ENCODE data around the gene RASSF4.

RASSF4 gene

GRCh38 chr10:44959247-44960087, at the start of gene RASSF4:
RASSF4 (plus strand) TSS chr10:44959802; CDS start chr10:44970203, 10,401 bp downstream.
- peak; percentile 93 for DNase-seq

- DNase-seq = no peak
Measured at GRCh38 chr10:44909910-44910309, 49.7 kb upstream of the RASSF4 start.

GRCh38 chr10:44910602-44911001, 49.0 kb upstream of the RASSF4 start:
- DNase-seq = no peak

GRCh38 chr10:44911081-44911540, 48.5 kb upstream of the RASSF4 start, which contains the start of gene TMEM72:
TMEM72 (plus strand) TSS chr10:44911337; CDS start chr10:44911513, 176 bp downstream.
- peak; percentile 84 for DNase-seq

GRCh38 chr10:44911951-44912350, 47.7 kb upstream of the RASSF4 start:
- DNase-seq = no peak

- peak; percentile 96 for DNase-seq
Measured at GRCh38 chr10:44913350-44914081, 46.1 kb upstream of the RASSF4 start.

- no peak for DNase-seq
Measured at GRCh38 chr10:44914891-44915290, 44.7 kb upstream of the RASSF4 start.

DNA sequence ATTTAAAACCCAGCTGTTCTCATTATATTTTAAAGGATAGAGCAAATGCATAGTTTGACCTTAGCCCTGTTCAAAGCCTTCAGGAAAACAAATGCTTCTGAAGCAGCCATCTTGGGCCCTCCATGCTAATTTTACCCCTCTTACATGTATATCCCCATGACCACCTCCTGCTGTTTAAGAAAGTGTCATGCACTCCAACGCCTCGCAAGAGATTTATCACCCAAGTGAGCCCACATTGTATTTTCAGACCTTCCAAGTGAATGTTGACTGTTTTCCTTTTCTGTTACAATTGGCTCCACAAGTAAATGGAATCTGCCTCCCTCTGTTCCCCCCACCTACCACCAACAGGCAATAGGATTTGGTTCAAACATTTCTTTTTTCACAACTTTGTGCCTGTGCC, 43.2 kb upstream of the RASSF4 start:
- DNase-seq = no peak

- no peak for DNase-seq
Measured at GRCh38 chr10:44917848-44918247, 41.8 kb upstream of the RASSF4 start.

DNA sequence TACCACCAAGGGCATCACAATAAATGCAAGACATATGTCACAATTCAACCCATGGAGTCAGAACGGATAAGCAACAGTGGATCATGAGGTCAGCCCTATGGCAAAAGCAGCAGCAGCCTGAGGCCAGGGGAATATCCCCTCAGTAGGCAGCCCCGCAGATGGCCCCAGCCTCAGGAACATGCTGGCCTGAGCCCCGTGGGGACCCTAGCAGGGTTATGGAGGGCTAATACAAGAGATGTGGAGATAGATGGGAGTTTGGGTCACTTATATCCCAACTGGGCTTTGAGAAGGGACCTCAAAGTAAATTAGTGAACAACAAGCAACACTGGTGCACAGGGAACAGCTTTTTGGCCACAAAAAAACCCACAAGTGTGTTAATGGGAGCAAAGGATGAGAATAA, 39.4 kb upstream of the RASSF4 start:
- no peak for DNase-seq

DNA sequence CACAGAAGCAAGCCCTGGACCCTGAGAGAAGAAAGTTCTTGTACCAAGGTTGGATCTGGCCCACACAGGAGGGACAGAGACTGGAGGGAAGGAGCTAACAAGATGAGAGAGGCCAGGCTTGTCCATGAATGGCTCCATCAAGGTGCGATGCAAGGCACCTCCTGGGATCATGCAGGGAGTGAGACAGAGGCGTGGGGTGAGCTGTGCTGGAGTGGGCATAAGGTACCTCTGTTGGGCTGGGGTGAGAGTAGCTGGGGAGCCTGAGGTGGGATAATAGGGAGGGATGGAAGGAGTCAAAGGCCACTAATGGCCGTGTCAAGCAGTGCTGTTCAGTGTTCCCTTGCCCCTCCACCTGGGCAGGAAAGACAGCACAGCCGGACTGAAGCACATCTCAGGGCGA, 38.5 kb upstream of the RASSF4 start:
- no peak for DNase-seq

DNA sequence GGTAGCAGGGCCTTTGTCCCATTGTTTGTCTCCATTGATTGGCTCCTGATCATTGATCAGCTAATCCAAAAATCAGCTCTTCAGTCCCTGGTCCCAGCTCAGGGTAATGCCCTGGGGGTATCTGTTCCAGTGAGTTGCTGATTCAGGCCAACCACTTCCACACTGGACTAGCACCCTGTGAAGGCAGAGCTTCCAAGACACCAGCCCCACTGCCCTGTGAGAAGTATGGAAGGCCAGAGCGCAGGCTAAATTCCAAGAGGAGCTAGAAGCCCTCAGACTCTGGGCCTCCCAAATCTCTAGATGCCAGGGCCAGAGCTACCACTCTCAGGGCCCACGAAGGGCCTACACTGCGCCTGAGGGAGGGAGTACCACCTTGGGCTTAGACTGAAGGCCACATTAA, 38.1 kb upstream of the RASSF4 start:
- no peak for DNase-seq

DNA sequence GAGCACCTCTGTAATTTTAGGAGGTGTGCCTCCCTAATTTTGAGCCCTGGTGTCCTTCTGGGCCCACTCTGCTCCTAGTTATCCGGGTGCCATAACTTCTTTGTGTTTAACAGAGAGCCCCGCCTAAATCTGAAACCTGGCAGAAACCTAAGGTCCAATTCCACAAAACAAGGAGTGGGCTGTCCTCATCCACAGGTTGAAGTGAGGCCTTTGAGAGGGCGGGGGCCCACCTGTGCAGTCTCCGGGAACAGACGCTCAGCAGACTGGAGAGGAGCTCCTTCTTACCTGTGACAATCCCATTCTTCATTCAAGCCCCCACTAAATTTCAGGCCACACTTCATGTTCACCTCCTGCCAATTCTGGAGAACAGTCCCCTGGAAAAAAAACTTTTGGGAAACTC, 37.6 kb upstream of the RASSF4 start:
- no peak for DNase-seq

DNA sequence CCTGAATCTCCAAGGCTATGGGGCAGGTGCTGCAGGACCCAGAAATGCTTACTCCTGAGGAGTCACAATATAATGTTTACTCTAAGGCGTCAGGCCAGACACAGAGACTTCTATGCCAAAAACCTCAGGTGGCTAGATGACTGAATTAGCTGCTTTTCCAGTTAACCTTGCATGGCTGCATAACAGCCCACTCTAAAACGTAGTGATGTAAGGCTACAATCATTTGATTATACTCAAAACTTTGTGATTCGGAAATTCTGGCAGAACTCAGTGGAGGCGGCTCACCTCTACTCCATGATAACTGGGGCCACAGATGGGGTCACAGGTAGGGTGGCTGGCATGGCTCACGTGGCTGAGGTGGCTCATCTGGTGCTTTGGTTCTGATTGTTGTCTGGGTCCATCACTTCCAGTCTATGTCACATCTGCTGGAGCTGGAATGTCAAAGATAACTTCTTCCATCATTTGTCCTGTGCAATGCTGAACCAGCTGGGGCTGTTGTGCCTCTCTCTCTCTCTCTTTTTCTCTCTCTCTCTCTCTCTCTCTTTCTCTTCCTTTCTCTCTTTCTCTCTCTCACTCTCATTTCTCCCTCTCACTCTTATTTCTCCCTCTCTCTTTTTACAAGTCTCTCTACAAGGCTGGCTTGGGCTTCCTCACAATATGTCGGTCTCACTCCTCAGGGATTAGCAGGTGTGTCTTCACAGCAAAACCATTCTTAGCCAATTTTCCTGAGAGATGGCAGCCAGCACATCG, 36.6 kb upstream of the RASSF4 start:
- DNase-seq = no peak

GRCh38 chr10:44923611-44924010, 36.0 kb upstream of the RASSF4 start:
- DNase-seq = no peak

GRCh38 chr10:44924261-44925040, 35.2 kb upstream of the RASSF4 start:
- no peak for DNase-seq

DNA sequence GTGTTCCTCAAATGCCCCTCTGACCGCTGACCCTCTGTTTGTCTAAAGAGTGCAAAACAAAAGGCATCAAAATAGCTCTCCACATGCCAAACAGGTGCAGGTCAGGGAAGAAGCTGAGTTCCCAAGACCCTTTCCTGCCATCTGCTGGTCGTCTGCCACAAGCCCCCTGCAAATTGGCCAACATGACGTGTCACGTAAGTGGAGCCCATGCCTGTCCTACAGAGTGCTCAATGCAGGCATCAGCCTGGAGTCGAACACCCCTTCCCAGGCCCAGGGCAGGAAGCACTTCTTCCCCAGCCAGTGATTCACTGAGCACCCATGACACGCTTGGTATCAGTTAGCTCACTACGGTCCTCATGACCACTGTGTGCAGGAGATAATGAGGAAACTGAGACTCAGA, 34.4 kb upstream of the RASSF4 start:
- DNase-seq = peak; percentile 62

DNA sequence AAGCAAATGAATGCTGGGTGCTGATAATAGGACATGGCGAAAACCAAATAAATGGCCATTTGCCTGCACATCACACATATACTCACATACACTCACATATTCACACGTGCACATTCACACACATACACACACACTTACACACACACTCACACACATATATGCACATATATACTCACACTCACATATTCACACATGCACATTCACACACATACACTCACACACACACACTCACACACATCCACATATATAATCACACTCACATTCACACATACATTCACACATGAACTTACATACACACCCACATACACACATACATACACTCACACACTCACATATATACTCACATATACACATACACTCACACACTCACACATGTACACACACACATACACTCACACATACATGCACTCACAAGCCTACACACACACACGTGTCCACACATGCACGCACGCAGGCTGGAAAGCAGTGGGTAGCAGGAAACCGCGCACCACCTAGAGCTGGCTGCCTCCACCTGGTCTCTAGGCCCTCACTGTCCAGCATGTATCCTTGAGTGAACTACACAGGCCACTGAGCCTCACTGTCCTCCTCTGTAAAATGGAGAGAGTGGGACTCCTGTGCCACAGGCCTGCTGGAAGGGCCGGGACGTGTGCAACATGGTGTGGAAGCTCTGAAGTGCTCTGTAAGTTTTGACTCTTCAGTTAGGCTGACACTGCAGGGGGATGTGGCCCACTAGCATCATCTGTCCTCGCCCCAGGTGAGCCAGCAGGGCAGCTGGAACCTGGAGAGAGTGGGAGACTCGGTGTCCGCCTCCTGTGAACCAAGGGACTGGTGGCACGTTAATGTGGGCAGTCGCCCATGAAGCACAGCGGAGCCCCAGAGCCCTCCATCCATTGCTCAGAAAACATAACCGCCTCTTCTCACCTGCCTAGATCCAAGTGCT, 33.5 kb upstream of the RASSF4 start:
- DNase-seq = no peak

DNA sequence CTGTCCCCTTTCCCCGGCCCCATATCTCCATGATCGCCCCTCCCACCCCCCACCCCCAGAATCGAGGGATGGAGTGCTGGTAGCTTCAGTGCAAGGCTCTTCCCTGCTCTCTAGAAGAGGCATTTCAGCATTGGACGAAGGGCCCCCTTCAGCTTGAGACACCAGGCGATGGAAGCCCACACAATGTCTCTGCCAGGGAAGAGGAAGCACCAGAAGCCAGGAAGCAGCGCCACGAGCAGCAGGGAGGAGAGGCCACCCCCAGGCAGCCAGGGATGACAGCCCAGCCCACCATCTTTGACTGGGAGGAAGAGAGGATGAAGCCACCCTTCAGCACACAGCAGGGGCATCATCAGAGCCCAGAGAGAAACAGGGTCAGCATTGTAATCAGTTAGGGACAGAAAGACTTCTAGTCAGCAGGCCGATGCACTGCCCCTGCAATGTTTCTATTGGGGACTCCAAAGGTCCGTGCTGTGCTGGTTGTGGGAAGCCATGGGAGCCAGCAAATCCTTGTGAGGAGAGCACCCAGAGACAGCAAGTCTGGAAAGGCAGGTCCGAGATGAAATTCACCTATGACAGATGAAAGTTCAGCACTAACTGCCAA, 32.8 kb upstream of the RASSF4 start:
- no peak for DNase-seq

DNA sequence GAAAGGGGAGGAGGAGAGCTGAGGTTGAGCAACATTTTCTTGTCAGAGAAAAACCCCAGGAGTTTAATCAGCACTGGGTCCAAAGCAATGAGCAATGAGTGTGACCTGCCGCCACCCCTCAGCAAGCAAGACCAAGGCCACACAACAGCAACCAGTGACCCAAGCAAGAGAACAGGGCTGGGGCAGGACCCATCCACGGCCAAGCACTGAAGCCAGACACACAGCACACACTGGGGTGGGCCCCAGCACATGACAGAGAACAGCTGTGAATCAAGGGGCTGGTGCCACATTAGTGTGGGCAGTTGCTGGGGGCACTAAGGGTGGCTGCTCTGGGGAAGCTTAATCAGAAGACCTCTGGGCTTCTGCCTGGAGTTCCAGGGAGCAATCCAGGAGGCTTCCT, 32.2 kb upstream of the RASSF4 start:
- DNase-seq = no peak

DNA sequence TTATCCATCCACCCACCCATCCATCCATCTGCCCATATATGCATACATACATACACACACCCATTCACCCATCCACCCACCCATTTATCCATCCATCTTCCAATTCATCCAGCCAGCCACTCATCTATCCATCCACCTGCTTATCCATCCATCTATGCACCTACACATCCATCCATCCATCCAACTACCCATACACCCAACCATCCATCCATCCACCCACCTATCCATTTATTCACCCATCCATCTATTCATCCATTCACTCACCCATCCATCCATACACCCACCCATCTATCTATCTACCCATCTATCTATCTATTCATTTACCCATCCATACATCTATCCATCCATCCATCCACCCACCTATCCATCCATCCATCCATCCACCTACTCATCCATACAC, 31.1 kb upstream of the RASSF4 start:
- no peak for DNase-seq

Data from hematopoietic multipotent progenitor cell treated with erythropoietin and hydrocortisone succinate and interleukin-3 and kit ligand, for 6 days (in vitro differentiated cells).